NCI-H446 (cell line): ENCODE measurements around the gene ESRRG.

Experiments used
- DNase-seq, 2 experiments: peaks; one replicate each; lab custom pipeline; 2025; lab: John Stamatoyannopoulos, UW

ESRRG gene

GRCh38 chr1:216502528-216503162 lies 220.6 kb downstream of the ESRRG start:
- DNase-seq, result no peak

DNA sequence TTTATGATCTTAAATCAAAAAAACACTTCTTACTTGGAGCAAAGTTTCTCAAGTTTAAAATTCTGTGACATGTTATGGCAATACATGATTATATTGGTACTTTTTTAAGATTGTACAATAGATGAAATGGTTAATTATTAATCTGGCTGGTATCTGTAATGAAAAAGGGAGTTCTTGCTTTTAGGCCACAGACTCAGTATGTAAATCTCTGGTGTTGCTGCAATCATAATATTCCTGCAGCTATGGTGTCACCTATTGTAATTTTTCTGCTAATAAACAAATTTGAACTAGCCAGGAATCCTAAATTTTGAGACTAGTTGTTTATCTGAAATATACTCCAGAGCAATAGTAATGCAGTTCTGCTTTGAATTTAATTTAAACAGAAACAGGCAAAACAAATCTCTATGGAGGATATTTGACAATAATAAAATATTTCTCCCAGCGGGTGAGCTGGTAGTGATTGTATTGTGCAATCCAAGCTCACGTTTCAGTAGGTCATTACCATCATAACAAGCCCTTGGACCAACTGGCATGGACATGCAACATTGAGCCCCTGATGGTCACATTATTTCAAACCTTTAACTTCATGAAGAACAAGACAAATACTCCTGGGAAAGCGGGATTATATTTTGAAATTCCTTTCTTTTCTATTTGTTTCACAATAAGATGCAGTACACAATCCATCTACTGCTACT lies 222.8 kb downstream of the ESRRG start:
- DNase-seq, result no peak

- no peak for DNase-seq
Measured at GRCh38 chr1:216499581-216500272, 223.5 kb downstream of the ESRRG start.

DNA sequence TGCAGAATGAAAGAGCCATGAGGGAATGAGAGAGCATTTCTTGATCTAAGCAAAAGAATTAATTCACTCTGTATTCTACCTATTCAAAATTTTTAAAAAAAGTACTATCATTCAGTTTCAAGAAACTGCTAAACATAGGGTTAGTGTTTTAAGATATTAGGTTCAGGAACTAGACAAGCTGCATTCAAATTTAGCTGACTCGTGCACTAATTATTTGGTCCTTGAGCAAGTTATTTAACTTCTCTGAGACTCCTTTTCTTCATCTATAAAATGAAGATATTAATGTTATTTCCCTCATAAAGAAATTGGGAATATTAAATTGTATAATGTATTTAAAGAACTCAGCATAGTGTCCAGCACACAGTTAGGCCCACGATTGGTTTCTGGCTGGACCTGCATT lies 225.0 kb downstream of the ESRRG start:
- no peak for DNase-seq

DNA sequence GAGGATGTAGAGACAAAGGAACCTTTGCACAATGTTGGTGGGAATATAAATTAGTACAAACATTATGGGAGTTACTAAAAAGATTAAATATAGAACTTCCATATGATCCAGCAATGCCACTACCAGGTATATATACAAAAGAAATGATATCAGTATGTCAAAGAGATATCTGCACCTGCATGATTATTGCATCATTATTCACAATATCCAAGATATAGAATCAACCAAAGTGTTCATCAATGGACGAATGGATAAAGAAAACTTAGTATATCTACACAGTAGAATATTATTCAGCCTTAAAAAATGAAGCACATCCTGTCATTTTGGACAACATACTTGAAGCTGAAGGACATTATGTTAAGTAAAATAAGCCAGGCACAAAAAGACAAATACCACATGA lies 238.2 kb downstream of the ESRRG start:
- DNase-seq, result no peak

GRCh38 chr1:216483672-216484401 lies 239.4 kb downstream of the ESRRG start:
- no peak for DNase-seq

GRCh38 chr1:216482620-216483019 lies 240.6 kb downstream of the ESRRG start:
- no peak for DNase-seq

- DNase-seq, result no peak
Measured at GRCh38 chr1:216478238-216478637, 245.0 kb downstream of the ESRRG start.

DNA sequence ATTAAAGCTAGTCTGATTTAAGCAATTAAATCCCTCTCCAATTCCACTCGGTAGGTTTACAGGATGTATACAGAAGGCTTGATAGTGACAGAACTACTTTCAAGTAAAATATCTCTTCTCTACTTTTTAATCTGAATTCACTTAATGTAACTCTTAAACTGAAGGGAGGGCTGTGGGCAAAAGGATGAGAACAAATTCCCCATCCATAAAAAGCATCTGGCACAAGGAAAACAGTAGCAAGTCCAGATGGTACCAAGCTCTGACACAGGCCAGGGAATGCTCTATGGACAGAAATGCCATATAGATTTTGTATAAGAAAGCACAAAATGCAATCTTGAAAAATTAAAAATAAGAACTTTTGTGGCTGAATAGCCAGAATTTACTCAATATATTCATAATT lies 246.9 kb downstream of the ESRRG start:
- DNase-seq, result no peak

DNA sequence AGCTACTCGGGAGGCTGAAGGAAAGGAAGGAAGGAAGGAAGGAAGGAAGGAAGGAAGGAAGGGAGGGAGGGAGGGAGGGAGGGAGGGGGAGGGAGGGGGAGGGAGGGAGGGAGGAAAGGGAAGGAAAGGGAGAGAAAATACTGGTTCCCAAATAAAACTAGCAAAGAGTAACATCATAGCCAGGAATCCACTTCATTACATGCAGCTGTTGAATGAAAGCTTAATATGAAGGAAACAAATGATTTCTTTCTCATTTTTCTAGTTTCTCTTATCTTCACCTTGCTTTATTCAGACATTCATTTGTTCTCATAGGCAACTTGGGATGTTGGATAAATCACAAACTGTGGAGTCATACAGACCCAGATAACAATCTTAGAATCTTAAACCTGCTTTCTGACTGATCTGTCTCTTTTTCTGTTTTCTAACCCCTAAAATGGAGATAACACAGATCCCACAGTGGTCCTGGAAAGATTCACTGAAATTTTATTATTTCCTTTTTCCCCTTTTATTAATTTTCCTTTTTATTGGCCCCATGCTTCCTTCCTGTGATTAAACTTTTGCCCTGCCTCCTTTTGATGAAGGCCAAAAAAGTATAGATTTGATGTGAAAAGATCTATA lies 247.5 kb downstream of the ESRRG start:
- DNase-seq, result no peak

DNA sequence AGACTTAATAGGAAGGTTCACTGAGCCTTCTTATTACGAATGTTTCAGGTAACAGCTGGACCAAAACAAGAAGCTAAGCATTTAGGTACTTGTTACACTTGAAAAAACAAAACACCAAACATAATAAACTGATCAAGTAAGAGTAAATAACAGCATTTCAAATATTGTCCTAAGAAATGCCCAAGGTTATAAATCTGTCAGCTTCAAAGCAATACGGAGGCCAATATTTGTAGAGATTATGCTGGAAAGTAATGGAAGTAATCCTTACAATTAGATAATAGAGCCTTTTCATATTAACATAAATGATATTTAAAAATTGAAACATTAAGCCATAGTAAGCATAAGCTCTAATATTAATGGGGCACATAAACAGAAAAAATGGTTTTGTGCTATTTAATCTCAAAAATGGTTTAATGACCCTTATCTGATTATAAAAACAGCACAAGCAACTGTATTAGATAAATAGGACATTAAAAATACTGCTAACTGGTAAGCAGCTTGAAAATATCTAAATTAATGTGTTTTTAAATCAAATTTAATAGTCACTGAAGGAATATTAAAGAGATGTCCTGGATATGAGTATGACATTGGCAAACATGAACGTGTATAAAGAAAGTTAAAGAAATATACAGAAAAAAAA lies 256.9 kb downstream of the ESRRG start:
- no peak for DNase-seq

GRCh38 chr1:216464489-216464888 lies 258.7 kb downstream of the ESRRG start:
- no peak for DNase-seq

GRCh38 chr1:216462066-216462775 lies 261.0 kb downstream of the ESRRG start:
- no peak for DNase-seq

DNA sequence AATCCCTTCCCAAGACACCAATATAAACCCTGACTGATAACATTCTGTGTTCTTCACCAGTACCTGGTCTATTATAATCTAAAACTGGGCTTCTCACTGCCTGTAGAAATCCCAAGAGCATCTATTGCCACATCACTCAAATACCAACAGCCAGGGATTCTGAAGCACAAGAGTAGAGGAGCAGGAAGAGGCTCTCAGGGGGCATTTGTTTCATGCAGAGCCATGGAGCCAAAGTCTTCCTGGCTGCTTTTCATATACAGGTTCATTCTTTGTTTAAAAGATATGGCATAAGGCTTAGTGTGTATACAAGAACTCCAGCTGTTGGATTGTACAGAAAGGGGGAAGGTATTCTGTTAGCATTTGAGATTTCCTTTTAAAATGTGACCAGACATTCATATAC lies 261.8 kb downstream of the ESRRG start:
- DNase-seq, result no peak

GRCh38 chr1:216459651-216460207 lies 263.5 kb downstream of the ESRRG start:
- DNase-seq, result no peak

GRCh38 chr1:216458812-216459211 lies 264.4 kb downstream of the ESRRG start:
- DNase-seq, result no peak

GRCh38 chr1:216457356-216457755 lies 265.9 kb downstream of the ESRRG start:
- no peak for DNase-seq

DNA sequence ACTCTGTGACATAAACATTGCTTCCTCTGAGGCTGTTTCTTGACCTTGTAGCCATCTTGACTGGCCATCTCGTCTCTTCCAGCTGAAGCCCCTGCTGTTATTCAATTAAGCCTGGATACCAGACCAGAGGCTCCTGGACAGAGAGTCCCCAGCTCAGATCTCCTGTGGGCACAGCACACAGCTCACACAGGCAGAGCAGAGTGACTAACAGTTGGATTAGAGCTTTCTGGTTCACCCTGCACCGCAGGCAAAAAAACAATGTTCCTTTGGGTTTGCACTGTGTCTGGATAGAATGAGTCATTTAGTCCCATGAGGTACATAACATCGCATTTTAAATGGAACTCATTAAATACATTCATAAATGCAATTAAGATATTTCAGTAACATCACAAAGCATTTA lies 266.5 kb downstream of the ESRRG start:
- no peak for DNase-seq

DNA sequence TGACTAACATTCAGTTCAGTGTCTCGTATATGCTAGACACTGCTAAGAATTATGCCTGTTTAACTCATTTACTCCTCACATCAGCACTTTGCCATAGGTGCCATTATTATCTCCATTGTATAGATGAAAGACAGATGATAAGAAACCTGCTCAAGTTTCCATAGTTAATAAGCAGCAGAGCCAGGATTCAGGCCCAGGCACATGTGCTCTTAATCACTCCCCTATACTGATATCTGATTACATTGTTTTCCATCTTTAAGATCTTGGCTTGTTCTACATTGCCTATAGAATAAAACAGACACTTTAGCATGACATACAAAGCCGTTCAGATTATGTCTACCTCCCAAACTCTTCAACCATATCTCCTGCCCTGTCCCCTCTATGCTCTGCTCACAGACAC lies 269.5 kb downstream of the ESRRG start:
- no peak for DNase-seq
